Ascending aorta (tissue), 2 donors: ENCODE results near the gene TTLL7. TPM values are rescaled to one million over a fixed set of nuclear protein-coding genes. Genes with fewer than 3 reads are reported as not detected.

Experiments
- DNase-seq, 2 donors: peaks; one replicate each; pipeline ENCODE4 v3.0.0-alpha.2; 2019; ENCODE audit warnings: low spot score in 2 of 2
- H3K27ac ChIP-seq, 2 donors: fragments of 200-600 bp; sonication (generic); one replicate each; pipeline ENCODE4 v1.5.1; 2016 to 2017; ENCODE audit warnings: mild to moderate bottlenecking in 1 of 2
- H3K27me3 ChIP-seq: fragments of 200-600 bp; sonication (generic); one replicate; pipeline ENCODE4 v1.5.1; 2017
- H3K36me3 ChIP-seq, 2 donors: fragments of 200-600 bp; sonication (generic); one replicate each; pipeline ENCODE4 v1.5.1; 2016
- H3K4me1 ChIP-seq, 2 donors: fragments of 200-600 bp; sonication (generic); one replicate each; pipeline ENCODE4 v1.5.1; 2016 to 2017; ENCODE audit warnings: mild to moderate bottlenecking in 1 of 2
- H3K4me3 ChIP-seq, 2 donors: fragments of 200-600 bp; sonication (generic); one replicate each; pipeline ENCODE4 v1.5.1; 2016 to 2017; ENCODE audit warnings: mild to moderate bottlenecking in 1 of 2
- H3K9me3 ChIP-seq, 2 donors: fragments of 200-600 bp; sonication (generic); one replicate each; pipeline ENCODE4 v1.5.1; 2016
- intact Hi-C: fragments of 100-400 bp; cut with DNase I; formaldehyde crosslinking; loops from one replicate; pipeline ENCODE4 v1.15.1; 2023
- total RNA-seq: library from RNA; depleted of rRNA; stranded (reverse); fragments of >200 nt; gene quantifications from one replicate; pipeline ENCODE4 v1.1.0, GENCODE V29; 2016
- TF ChIP-seq, protein P1 (sequence below), 3 experiments: fragments of 200-600 bp in 2 of 3; fragments of 450-650 bp in 1 of 3; sonication (generic) in 2 of 3; IDR thresholded peaks; one replicate each; pipeline ENCODE4 v1.5.1; 2016 to 2019; ENCODE audit warnings: antibody characterized with exemption in 3 of 3, mild to moderate bottlenecking in 1 of 3, moderate library complexity in 1 of 3

TTLL7 gene
- total RNA-seq, 1 donor from 2014 or later, result 20.5 TPM

DNA sequence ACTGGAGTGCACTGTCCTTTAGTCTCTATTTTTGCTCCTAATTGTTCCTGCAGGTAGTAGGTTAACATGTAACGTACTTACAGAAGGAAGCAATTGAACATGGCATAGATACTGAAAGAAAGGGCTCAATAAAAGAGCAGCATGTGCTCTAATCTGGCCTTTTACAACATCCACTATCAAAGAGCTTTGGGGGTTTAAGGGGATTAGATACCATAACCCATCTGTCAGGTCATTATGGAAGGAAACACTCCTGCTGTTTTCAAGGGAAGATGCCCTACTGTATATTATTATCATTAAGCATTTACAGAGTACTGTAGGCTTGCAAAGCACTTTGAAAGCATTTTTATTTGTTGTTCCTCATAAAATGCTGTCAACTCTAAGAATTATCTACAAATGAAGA is 152.8 kb downstream of the TTLL7 start:
- Histone ChIP-seq H3K27ac (no peak overlapping the region), H3K36me3 (no peaks in the 10 kb centered on the region), H3K4me1 (no peaks in the 10 kb centered on the region), H3K4me3 (no peak overlapping the region), H3K9me3 (no peaks in the 10 kb centered on the region), H3K27me3 (no peaks in the 10 kb centered on the region)
- no peak for DNase-seq
- TF ChIP-seq, protein P1, sequence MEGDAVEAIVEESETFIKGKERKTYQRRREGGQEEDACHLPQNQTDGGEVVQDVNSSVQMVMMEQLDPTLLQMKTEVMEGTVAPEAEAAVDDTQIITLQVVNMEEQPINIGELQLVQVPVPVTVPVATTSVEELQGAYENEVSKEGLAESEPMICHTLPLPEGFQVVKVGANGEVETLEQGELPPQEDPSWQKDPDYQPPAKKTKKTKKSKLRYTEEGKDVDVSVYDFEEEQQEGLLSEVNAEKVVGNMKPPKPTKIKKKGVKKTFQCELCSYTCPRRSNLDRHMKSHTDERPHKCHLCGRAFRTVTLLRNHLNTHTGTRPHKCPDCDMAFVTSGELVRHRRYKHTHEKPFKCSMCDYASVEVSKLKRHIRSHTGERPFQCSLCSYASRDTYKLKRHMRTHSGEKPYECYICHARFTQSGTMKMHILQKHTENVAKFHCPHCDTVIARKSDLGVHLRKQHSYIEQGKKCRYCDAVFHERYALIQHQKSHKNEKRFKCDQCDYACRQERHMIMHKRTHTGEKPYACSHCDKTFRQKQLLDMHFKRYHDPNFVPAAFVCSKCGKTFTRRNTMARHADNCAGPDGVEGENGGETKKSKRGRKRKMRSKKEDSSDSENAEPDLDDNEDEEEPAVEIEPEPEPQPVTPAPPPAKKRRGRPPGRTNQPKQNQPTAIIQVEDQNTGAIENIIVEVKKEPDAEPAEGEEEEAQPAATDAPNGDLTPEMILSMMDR (IDR thresholded peaks at IDR 0.05), result no peak
- intact Hi-C loops, result no loop called here

DNA sequence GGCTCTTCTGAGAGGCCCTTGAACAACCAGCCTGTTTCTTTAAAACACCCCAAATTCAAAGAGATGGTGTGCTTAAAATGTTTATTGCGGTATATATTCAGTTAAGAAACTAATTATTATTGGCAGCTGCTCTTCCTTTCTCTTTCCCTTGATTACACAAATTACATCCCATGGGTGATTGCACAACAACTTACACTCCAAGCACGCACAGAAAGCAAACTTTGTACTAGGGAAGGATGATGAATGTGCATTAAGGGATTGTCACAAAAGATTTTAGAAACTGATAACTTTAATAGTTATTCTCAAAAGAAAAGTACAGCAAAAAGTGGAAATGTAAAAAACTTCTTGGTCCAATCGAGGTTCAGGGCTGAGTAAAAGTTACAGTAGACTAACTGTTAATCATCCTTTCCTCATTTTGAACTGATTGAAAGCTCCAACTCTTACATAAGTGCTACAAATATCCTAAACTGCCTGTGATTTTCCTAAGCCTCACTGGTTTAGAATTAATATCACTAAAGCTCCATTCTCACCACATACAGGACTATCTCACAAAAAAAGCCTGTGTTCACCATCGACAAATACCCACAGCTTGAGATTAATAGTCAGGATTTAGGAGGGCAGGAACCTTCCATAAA is 153.4 kb downstream of the TTLL7 start:
- H3K4me3 ChIP-seq, result no peak overlapping the region
- H3K36me3 ChIP-seq, result no peaks in the 10 kb centered on the region
- TF ChIP-seq, protein P1 (IDR thresholded peaks at IDR 0.05), result no peak
- no peaks in the 10 kb centered on the region for H3K27me3 ChIP-seq
- no peaks in the 10 kb centered on the region for H3K4me1 ChIP-seq
- no peak for DNase-seq
- H3K27ac ChIP-seq, result no peak overlapping the region
- intact Hi-C loops, result no loop called here
- H3K9me3 ChIP-seq, result no peaks in the 10 kb centered on the region

DNA sequence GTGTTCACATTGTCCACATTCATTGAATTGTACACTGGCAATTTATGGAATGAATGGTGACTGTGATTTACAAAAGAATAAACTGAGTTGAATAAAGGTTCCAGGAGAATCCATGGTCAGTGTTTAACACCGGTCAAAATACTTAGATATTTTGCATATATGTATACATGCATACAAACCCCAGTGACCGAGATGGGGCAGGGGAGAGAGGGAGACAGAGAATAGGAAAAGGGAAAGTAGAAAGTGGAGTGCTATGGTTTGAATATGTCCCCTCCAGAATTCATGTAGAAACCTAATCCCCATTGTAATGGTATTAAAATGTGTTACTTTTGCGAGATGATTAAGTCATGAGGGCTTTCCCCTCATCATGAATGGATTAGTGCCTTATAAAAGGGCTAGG is 154.4 kb downstream of the TTLL7 start:
- DNase-seq, result no peak
- Histone ChIP-seq H3K36me3 (no peaks in the 10 kb centered on the region), H3K9me3 (no peaks in the 10 kb centered on the region), H3K4me1 (no peaks in the 10 kb centered on the region), H3K27ac (no peak overlapping the region), H3K27me3 (no peaks in the 10 kb centered on the region), H3K4me3 (no peak overlapping the region)
- intact Hi-C loops, result no loop called here
- TF ChIP-seq, protein P1 (IDR thresholded peaks at IDR 0.05), result no peak

GRCh38 chr1:83839566-83840173 is 159.3 kb downstream of the TTLL7 start:
- Histone ChIP-seq H3K4me3 (no peak overlapping the region), H3K27ac (no peak overlapping the region), H3K36me3 (no peaks in the 10 kb centered on the region), H3K4me1 (no peaks in the 10 kb centered on the region), H3K27me3 (no peaks in the 10 kb centered on the region), H3K9me3 (no peaks in the 10 kb centered on the region)
- DNase-seq, result no peak
- TF ChIP-seq, protein P1 (IDR thresholded peaks at IDR 0.05), result no peak
- intact Hi-C loops, result no loop called here

GRCh38 chr1:83838573-83838972 is 160.4 kb downstream of the TTLL7 start:
- Histone ChIP-seq H3K27me3 (no peaks in the 10 kb centered on the region), H3K9me3 (no peaks in the 10 kb centered on the region), H3K36me3 (no peaks in the 10 kb centered on the region), H3K27ac (no peak overlapping the region), H3K4me3 (no peak overlapping the region), H3K4me1 (no peaks in the 10 kb centered on the region)
- intact Hi-C loops, result no loop called here
- TF ChIP-seq, protein P1 (IDR thresholded peaks at IDR 0.05), result no peak
- DNase-seq, result no peak
